8988T (cell line): ENCODE measurements around the gene OLIG1.

Source experiments
- DNase-seq: peaks from one replicate; pipeline ENCODE4 v3.0.0; 2011

The OLIG1 gene

DNA sequence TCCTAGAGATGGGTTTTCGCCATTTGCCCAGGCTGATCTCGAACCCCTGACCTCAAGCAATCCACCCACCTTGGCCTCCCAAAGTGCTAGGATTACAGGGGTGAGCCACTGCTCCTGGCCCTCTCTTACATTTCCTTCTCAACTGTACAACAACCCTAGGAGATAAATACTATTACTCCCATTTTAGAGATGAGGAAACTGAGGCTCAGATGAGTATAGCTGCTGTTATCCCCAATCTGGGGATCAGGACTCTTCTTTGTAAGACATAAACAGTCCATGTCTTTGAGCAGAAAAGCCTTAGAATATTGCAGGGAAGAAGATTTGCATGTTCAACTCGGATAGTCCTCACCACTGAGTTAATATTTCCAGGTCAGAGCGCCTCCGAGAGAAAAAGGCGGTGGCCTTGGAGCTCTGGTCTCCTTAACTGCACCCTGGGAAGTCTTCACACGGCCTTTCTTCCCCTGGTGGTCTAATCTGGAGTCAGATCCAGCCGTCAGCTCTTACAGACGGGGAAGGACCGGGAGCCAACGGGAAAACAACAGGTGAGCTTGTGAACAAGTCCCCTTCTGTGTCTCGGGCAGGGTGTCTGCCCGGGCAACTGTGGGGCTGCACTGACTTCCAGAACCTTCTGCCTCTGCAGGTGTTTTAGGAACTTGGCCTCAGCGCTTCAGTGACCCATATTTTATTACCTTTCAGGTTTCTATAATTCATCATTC lies 5.9 kb upstream of the OLIG1 start:
- DNase-seq = no peak

DNA sequence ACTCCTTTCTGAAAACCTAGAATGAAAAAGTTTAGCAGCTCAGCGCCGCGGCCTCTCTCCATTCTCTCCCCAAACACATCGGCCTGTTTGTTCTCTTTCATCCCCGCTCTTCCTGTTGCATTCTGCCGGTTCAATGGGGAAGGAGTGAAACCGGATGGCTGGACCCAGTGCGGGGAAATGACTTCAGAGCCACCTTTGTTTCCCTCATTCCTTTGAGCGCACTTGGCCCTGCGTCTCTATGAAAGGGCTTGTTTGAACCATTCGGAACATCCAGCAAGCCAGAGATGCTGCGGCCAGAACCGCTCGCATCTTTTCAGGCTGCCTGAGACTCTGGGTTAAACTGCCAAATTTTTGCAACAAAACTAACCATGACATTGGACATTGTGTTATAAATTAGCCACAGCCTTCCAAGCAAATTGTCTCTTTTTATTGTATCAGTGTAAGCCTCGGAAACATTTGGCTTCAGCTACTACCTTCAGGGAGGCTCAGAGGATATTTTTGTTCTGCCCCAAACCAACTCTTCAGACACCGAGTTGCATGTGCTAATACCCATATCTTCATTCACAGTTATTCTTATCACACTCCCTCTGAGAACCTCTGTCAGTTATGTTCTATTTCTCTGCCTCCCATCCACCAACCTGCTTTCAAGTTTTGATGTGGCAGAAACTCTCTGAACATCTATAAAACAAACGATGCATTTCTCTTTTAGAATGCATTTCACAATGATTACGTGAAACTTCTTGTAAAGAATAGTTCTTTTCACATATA lies 5.1 kb upstream of the OLIG1 start:
- no peak for DNase-seq

DNA sequence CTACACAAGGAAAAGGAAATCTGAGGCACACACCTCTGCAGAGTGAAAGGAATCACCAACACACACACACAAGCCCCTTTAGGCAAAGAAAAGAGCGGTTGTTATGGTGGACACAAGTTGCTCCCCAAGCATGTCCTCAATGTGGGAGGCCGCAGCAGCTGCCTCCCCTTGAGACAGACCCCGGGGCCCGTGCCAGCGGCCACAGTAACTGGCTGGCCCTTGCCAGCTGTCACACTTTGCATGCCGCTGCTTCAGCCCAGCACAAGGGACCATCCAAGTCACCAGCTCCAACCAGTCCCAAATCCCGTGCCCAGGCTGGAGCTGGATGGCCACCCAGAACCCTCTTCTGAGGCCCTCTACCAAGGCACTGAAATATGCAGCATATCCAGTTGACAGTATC lies 2.9 kb upstream of the OLIG1 start:
- DNase-seq = no peak

DNA sequence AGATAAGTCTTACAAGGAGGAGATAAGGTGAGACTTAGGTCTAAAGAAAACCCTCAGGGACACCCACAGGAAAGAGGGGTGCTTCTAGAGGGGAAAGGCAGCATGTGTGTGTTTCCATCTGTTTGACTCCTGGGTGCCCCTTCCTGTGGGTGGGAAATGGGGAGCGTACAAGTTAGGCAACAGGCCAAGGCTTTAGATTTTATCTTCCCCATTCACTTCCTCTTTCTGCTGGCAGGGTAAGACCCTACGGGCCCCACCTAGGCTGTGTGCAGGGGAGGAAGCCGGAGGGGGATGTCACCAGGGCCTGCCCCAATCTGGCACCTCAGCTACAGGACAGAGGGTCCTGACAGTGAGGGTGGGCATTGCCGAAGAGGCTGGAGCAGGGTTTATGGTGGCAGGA lies 2.5 kb upstream of the OLIG1 start:
- DNase-seq = no peak

DNA sequence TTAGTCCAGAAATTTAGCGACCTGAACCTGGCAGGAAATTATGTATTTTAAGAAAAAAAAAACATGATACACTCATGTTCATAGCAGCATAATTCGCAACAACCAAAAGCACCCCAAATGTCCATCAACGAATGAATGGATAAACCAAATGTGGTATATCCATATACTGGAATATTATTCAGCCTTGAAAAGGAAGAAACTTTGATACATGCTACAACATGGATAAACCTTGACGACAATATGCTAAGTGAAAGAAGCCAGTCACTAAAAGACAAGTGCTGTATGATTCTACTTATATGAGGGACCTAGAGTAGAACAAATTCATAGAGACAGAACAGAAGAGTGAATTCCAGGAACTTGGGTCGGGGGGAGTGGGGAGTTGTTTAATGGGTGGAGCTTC lies 698 bp upstream of the OLIG1 start:
- no peak for DNase-seq

DNA sequence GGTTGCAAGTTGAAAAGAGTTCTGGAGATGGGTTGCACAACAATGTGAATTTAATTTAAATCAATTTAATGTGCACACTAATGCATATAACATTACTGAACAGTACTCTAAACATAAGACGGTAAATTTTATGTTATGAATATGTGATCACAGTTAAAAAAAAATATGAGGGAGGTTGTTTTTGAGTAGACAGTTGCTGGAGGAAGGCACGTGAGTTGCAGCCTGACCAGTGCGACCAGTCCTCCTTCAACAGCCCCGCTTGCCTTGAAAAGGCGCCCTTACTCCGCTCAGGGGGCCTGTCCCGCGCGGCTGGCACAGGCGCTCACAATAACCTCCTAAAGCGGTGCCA lies 322 bp upstream of the OLIG1 start:
- DNase-seq = no peak

DNA sequence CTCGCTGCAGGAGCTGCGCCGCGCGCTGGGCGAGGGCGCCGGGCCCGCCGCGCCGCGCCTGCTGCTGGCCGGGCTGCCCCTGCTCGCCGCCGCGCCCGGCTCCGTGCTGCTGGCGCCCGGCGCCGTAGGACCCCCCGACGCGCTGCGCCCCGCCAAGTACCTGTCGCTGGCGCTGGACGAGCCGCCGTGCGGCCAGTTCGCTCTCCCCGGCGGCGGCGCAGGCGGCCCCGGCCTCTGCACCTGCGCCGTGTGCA lies 730 bp downstream of the OLIG1 start:
- DNase-seq = no peak

DNA sequence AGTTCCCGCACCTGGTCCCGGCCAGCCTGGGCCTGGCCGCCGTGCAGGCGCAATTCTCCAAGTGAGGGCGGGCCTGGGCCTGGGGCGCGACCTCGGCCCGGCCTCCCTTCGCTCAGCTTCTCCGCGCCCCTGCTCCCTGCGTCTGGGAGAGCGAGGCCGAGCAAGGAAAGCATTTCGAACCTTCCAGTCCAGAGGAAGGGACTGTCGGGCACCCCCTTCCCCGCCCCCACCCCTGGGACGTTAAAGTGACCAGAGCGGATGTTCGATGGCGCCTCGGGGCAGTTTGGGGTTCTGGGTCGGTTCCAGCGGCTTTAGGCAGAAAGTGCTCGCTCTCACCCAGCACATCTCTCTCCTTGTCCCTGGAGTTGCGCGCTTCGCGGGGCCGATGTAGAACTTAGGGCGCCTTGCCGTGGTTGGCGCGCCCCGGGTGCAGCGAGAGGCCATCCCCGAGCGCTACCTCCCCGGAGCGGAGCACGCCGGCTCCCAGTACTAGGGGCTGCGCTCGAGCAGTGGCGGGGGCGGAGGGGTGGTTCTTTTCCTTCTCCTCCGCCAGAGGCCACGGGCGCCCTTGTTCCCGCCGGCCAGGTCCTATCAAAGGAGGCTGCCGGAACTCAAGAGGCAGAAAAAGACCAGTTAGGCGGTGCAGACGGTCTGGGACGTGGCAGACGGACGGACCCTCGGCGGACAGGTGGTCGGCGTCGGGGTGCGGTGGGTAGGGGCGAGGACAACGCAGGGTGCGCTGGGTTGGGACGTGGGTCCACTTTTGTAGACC lies 1.2 kb downstream of the OLIG1 start:
- no peak for DNase-seq

DNA sequence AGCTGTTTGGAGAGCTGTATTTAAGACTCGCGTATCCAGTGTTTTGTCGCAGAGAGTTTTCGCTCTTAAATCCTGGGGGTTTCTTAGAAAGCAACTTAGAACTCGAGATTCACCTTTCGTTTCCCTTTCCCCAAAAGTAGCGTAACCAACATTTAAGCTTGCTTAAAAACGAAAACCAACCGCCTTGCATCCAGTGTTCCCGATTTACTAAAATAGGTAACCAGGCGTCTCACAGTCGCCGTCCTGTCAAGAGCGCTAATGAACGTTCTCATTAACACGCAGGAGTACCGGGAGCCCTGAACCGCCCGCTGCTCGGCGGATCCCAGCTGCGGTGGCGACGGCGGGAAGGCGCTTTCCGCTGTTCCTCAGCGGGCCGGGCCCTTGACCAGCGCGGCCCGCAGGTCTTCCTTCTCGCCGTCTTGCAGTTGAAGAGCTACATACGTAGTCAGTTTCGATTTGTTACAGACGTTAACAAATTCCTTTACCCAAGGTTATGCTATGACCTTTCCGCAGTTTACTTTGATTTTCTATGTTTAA lies 1.9 kb downstream of the OLIG1 start:
- DNase-seq = no peak

DNA sequence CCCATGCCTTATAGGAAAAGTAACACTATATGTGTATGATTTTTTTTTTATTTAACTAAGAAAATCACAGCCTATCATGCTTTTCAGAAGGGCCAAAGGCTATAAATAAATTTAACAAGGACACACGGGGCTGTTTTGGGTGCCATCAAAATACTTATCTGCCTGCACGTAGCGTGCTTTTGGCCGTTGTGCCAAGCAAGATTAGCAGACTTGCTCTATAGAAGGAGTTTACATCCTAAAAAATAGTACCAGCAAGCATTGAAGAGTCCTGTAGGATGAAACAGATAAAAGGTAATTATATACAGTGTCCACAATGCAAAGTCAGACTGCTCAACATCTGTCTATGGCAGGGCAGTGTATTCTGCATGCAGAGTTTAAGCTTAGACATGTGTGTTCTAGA lies 3.7 kb downstream of the OLIG1 start:
- no peak for DNase-seq

DNA sequence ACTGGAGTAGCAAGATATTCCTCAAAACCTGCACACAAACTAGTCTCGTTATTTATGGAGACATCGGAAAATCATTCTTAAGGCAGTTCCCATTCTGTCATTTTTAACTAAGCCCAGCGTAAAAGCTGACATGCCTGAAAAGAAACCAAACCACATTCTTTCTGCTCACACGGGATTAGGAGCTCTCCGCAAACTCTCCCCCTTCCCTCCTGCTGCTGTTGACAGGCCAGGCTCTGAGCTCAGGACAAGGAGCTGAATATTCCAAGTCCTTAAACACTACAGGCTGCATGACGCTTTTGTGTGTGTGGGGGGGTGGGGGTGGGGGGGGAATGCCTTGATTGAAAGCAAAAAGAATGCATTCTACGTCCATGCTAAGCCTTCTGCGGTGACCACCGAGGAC lies 5.2 kb downstream of the OLIG1 start:
- no peak for DNase-seq

DNA sequence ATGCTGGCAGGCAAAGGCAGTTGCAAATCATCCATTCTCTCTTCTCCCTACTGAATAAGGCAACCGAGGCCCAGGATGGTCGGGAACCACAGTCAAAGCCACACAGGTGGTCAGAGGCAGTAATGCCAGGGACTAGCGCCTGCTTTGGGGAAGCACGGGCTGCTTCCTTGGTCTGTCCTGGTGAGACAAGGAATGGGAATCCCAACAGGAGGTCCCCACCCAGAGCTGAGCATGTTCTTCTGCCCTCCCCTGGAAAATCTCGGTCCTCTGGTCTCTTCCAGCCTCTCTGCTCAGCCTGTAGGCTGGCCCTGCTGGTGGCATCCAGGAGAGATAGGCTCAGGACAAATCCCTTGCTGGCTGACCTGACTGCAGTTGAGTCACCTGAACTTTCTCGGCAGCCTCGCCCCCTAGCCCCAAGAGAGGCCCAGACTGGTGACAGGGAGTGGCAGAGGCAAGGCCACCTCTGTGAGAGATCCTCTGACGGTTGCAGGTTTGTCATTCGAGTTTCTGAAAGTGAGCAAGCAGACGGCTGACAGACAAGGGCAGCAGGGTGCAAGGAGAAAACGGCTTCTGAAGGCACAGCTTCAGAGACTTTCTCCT lies 5.8 kb downstream of the OLIG1 start:
- no peak for DNase-seq

DNA sequence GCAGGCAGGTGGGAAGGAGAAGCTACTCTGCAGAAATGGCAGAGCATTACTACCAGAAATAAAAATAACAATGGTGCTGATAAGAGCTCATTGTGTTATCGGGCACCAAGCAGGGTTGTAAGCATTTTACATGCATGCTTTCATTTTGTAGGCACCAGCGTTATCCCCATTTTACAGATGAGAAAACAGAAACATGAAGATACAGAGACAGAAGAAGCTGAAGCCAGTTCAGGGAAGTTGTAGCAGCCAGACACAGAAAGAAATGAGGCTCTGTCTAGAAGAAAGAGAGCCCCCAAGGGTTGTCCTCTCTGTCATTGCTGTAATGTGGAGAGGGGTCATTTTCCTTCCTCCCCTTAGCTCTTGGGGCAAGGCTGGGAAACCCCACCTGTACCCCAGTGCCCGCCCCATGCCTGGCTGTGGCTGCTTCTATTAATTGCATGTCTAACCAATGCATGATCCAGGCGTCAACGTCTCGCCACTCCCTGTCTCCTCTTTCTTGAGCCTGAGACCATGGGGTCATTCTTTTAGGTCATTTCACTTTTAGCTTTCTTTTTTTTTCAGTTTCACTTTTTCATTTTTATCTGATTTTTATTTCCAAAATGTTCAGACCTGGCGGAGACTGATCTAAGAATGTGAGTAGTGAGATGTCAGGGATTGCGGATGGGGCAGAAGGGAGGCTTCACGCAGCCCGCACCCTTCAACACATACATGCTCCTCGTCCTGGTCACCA lies 6.8 kb downstream of the OLIG1 start:
- no peak for DNase-seq

DNA sequence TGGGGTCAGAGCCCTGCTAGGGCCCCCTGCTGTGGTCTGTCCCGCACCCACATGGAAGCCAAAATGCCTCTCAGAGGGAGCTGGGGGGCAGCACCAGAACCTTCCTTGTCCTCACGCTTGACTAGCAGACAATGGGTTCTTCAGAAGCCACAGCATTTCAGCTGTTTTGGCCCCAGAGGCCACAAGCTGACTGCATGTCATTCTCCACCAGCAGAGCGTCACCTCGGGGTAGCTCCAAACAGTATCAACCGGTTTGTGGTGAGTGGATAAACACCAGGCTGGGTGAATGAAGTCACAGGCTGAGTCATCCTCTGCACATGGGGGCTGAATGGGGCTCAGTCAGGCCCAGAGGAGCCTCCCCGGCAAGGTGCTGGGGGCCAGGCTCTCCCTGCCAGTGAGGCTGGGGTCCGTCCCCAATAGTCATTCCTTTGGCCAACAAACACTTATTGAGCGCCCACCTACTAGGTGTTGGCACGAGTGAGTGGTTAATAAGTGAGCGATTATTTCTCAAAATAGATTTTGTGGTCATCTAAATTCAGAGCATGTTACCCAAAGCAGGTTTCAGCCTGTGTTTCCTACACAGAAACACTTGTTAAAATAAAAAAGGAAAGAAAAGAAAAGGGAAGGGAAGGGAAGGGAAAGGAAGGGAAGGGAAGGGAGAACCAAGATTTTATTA lies 9.1 kb downstream of the OLIG1 start:
- DNase-seq = no peak

DNA sequence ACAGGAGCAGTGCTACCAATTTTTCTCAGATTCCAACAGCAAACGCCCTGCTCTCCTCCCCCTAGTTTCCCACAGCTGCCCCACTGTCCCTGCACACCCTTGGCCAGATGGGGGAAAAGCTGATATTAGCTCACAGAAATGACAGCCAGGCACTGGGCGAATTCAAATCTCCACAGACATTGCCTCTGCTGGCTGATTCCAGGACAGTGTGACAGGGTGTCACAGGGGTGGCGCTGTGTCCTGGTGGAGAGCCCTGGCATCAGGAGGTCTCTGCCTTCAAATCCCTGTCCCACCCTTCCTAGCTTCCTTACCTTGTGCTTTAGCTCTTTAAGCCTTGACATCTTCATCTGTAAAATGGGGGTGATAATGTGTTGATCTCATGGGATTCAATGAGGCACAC lies 10.4 kb downstream of the OLIG1 start:
- DNase-seq = no peak

DNA sequence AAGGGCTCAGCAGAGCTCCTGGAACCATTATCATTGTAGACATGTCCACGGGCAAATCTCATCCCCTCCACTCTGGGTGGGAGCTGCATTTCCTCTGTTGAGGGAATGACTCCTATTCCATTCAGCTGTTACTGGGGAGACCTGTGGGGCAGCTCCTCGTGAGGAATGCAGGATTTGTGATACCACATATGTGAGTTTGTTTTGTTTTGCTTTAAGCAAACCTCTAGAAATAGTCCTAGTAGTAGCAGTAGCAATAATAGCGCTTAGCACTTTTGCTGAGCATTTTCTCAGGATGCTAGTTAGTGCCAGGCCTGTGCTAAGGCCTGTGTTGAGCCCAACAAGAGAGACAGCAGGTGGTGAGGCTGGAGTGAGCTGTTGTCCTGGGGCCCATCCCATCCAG lies 10.8 kb downstream of the OLIG1 start:
- no peak for DNase-seq

DNA sequence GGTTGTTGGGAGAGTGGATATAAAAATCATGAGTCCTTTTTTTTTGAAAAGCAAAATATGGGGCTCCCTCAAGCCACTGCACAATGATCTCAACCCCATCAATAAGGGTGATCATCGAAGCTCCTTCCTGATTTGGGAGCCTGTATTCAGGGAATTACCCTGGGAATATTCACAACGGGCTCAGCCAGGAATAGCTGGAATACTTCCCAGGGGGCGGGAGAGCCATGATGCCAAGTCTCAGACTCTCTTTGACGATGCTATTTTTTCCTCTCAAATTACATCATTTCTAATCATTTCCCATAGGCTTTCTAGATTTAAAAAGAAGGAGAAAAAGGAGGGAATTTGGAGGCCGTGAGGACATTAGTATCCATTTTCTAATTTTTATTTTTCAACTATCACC lies 18.4 kb downstream of the OLIG1 start:
- no peak for DNase-seq

DNA sequence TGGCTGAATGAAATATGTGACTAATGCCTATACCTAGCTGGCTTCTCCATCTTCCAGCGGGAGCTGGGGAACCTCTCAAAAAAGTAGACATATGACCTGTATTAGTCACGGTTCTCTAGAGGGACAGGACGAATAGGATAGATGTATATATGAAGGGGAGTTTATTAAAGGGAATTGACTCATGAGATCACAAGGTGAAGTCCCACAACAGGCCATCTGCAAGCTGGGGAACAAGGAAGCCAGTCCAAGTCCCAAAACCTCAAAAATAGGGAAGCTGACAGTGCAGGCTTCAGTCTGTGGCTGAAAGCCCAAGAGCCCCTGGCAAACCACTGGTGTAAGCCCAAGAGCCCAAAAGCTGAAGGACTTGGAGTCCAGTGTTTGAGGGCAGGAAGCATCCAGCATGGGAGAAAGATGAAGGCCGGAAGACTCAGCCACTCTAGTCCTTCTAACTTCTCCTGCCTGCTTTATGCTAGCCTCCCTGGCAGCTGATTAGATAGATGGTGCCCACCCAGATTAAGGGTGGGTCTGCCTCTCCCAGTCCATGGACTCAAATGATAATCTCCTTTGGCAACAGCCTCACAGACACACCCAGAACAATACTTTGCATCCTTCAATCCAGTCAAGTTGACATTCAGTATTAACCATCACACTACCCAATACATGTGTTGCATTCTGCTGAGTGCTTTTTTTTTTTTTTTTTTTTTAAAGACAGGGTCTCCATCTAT lies 19.6 kb downstream of the OLIG1 start:
- no peak for DNase-seq

DNA sequence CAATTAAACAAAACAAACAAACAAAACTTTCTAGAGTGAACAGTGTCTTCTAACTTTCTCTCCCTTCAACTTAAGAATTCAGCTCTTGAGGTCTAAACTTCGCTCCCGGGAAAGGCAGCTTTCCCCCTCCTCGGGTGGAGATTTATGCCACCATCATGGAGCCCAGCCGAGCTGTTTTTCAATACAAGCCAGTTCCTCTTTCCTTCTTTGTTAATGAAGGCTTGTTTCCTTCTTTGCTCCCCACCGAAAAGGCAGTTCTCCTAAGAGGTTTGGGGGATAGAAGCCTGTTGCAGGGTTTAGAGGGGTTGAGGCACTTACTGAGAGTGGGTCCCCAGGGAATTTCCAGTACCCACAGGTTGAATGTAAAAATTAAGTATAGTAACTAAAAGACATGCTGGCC lies 26.5 kb downstream of the OLIG1 start:
- no peak for DNase-seq

DNA sequence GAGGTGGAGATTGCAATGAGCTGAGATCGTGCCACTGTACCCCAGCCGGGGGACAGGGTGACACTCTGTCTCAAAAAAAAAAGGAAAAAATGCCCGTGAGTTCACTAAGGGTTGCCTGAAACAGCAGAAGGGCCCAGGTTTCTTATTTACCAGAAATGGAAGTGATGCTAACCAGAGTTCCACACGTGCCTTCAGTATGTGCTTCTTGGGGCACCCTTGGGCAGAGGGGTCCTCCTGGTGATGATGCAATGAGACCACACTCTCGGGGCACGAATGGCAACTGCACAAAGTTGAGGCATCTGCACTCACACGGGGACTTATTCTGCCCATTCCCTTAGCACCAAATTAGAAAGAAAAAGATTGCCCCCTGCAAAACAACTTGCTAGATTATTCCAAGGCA lies 29.2 kb downstream of the OLIG1 start:
- DNase-seq = no peak

DNA sequence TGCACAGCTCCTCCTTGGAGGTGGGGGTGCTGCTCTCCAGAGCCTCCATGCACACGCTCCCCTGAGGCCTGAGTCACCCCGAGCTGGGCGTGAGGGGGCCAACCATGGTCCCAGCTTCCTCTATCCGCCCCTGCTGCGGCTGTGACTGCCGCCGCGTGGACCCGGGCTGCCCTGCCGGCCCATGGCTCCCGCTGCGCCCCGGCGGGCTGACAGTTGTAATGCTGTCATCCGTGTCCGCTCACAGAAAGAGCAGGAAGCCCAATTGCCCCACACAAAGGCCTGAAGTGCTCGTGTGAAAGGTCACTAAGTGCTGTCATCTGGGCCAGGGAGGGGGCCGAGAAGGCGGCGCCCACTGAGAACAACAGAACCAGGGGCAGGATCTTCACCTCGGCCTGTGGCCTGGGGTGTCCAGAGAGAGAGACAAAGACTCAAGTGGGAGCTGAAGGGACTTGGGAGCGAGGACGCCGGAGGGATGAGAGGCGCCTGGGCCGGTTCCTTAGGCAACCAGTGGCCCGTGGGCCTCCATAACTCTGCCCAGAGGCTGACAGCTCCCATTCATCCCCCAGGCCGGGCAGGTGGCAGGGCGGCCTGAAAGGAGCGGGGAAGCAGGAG lies 31.5 kb downstream of the OLIG1 start:
- no peak for DNase-seq
